HUES64 (cell line): Measurements from ENCODE around the gene RNF31.
A peak's percentile ranks its signal among the peaks of the same experiment; 100 is the strongest.

Experiments
- H3K27ac ChIP-seq: 2 replicates; pipeline ENCODE4 v1.7.0; 2013; ENCODE audit warnings: low read depth, low read length, inconsistent platforms
- H3K27me3 ChIP-seq: 2 replicates; pipeline ENCODE4 v1.6.1; 2013; ENCODE audit warnings: mild to moderate bottlenecking, low read length; ENCODE audit not compliant: insufficient read depth
- H3K36me3 ChIP-seq: 2 replicates; pipeline ENCODE4 v1.6.1; 2013; ENCODE audit warnings: mild to moderate bottlenecking, low read length; ENCODE audit not compliant: insufficient read depth
- H3K4me1 ChIP-seq: 2 replicates; pipeline ENCODE4 v1.6.1; 2013; ENCODE audit warnings: mild to moderate bottlenecking, low read length, moderate library complexity; ENCODE audit not compliant: insufficient read depth
- H3K4me3 ChIP-seq: 2 replicates; pipeline ENCODE4 v1.5.1; 2013; ENCODE audit warnings: mild to moderate bottlenecking, low read length, moderate library complexity
- H3K9ac ChIP-seq: 2 replicates; pipeline ENCODE4 v1.6.1; 2013; ENCODE audit warnings: mild to moderate bottlenecking, low read depth, low read length
- H3K9me3 ChIP-seq: 2 replicates; pipeline ENCODE4 v1.6.1; 2013; ENCODE audit warnings: low read depth, low read length; ENCODE audit not compliant: insufficient read depth
- WGBS: fragments of 150-250, 120-280 bp; methylation state at CpG from one replicate; pipeline ENCODE4 v1.1.7; 2013; ENCODE audit warnings: missing lambda C conversion rate; 5-methylcytosine and 5-hydroxymethylcytosine counted together

Gene RNF31

GRCh38 chr14:24150993-24151392 is 3.7 kb downstream of the RNF31 start:
- peaks cover 65% of the 10 kb centered on the region for H3K36me3 ChIP-seq
- H3K27ac ChIP-seq: no peak overlapping the region

GRCh38 chr14:24151404-24152080 is 4.2 kb downstream of the RNF31 start:
- Histone ChIP-seq H3K27ac (no peak overlapping the region), H3K4me3 (no peak overlapping the region), H3K27me3 (no peaks in the 10 kb centered on the region), H3K9ac (no peak overlapping the region), H3K36me3 (peaks cover 70% of the 10 kb centered on the region), H3K4me1 (peaks cover 4% of the 10 kb centered on the region; the same call in 1 of the 2 replicates), H3K9me3 (no peaks in the 10 kb centered on the region)
- 95% methylated on average over 16 of the region's 16 CpGs for WGBS

More at GRCh38 chr14:24150993-24151392, 3.7 kb downstream of the RNF31 start:
- 94% methylated on average over 8 of the region's 9 CpGs for WGBS
- Histone ChIP-seq H3K27me3 (no peaks in the 10 kb centered on the region), H3K9me3 (no peaks in the 10 kb centered on the region), H3K4me1 (peaks cover 4% of the 10 kb centered on the region; the same call in 1 of the 2 replicates), H3K9ac (no peak overlapping the region), H3K4me3 (no peak overlapping the region)

- Histone ChIP-seq H3K27me3 (no peaks in the 10 kb centered on the region), H3K9me3 (no peaks in the 10 kb centered on the region), H3K4me1 (no peaks in the 10 kb centered on the region), H3K9ac (no peak overlapping the region), H3K4me3 (no peak overlapping the region), H3K27ac (no peak overlapping the region), H3K36me3 (peaks cover 82% of the 10 kb centered on the region)
- WGBS: 98% methylated on average over 10 of the region's 10 CpGs
Observed at GRCh38 chr14:24155100-24155499, 7.8 kb downstream of the RNF31 start.

GRCh38 chr14:24156840-24157239 is 9.5 kb downstream of the RNF31 start:
- H3K9me3 ChIP-seq: no peaks in the 10 kb centered on the region
- peaks cover 3% of the 10 kb centered on the region; the same call in 1 of the 2 replicates for H3K4me1 ChIP-seq
- peaks cover 72% of the 10 kb centered on the region for H3K36me3 ChIP-seq
- H3K9ac ChIP-seq: no peak overlapping the region
- no peak overlapping the region for H3K4me3 ChIP-seq
- H3K27me3 ChIP-seq: no peaks in the 10 kb centered on the region
- 88% methylated on average over 1 of the region's 1 CpG for WGBS
- H3K27ac ChIP-seq: no peak overlapping the region

- peaks cover 3% of the 10 kb centered on the region; the same call in 1 of the 2 replicates for H3K4me1 ChIP-seq
- peaks cover 67% of the 10 kb centered on the region for H3K36me3 ChIP-seq
- no peak overlapping the region for H3K9ac ChIP-seq
- H3K27ac ChIP-seq: no peak overlapping the region
- no peaks in the 10 kb centered on the region for H3K27me3 ChIP-seq
- WGBS: 96% methylated on average over 12 of the region's 12 CpGs
- no peak overlapping the region for H3K4me3 ChIP-seq
- H3K9me3 ChIP-seq: no peaks in the 10 kb centered on the region
Observed at GRCh38 chr14:24157331-24157730, 10.0 kb downstream of the RNF31 start.

- H3K4me1 ChIP-seq: peaks cover 3% of the 10 kb centered on the region; the same call in 1 of the 2 replicates
- no peak overlapping the region for H3K4me3 ChIP-seq
- 94% methylated on average over 11 of the region's 11 CpGs for WGBS
- H3K9ac ChIP-seq: no peak overlapping the region
- no peak overlapping the region for H3K27ac ChIP-seq
- H3K9me3 ChIP-seq: no peaks in the 10 kb centered on the region
- no peaks in the 10 kb centered on the region for H3K27me3 ChIP-seq
- H3K36me3 ChIP-seq: peaks cover 70% of the 10 kb centered on the region
Observed at GRCh38 chr14:24159777-24160498, 12.6 kb downstream of the RNF31 start.

GRCh38 chr14:24160499-24160849 is 13.2 kb downstream of the RNF31 start:
- Histone ChIP-seq H3K4me3 (no peak overlapping the region), H3K27ac (no peak overlapping the region; the same call in 1 of the 2 replicates), H3K4me1 (peaks cover 3% of the 10 kb centered on the region; the same call in 1 of the 2 replicates), H3K9ac (no peak overlapping the region), H3K36me3 (peaks cover 70% of the 10 kb centered on the region), H3K9me3 (no peaks in the 10 kb centered on the region), H3K27me3 (no peaks in the 10 kb centered on the region)
- WGBS: 93% methylated on average over 4 of the region's 4 CpGs

- peak within 1 kb of the TSS; percentile 62; the same call in 1 of the 2 replicates for H3K9ac ChIP-seq
- WGBS: 21% methylated on average over 12 of the region's 12 CpGs
- H3K4me3 ChIP-seq: peak within 1 kb of the TSS; percentile 58
- H3K9me3 ChIP-seq: no peaks in the 10 kb centered on the region
- peak within 1 kb of the TSS; percentile 19; the same call in 1 of the 2 replicates for H3K27ac ChIP-seq
- H3K4me1 ChIP-seq: peaks cover 3% of the 10 kb centered on the region; the same call in 1 of the 2 replicates
- H3K27me3 ChIP-seq: no peaks in the 10 kb centered on the region
- peaks cover 70% of the 10 kb centered on the region for H3K36me3 ChIP-seq
Observed at GRCh38 chr14:24160850-24161804, 13.8 kb downstream of the RNF31 start, which contains the start of gene IRF9. Gene IRF9, plus strand, starts transcription at chr14:24161265. Its CDS starts 880 bp downstream, at chr14:24162145.

- Histone ChIP-seq H3K9ac (no peak overlapping the region), H3K27me3 (no peaks in the 10 kb centered on the region), H3K4me1 (peaks cover 3% of the 10 kb centered on the region; the same call in 1 of the 2 replicates), H3K27ac (no peak overlapping the region), H3K9me3 (no peaks in the 10 kb centered on the region), H3K4me3 (0 out of 2 replicates have a peak overlapping the region, but pooled peaks have one; percentile 58), H3K36me3 (peaks cover 66% of the 10 kb centered on the region)
- WGBS: 95% methylated on average over 8 of the region's 8 CpGs
Observed at GRCh38 chr14:24162093-24162492, 14.8 kb downstream of the RNF31 start.

- 94% methylated on average over 14 of the region's 14 CpGs for WGBS
- peaks cover 3% of the 10 kb centered on the region; the same call in 1 of the 2 replicates for H3K4me1 ChIP-seq
- no peak overlapping the region for H3K27ac ChIP-seq
- H3K9ac ChIP-seq: no peak overlapping the region
- no peaks in the 10 kb centered on the region for H3K27me3 ChIP-seq
- H3K4me3 ChIP-seq: no peak overlapping the region
- H3K9me3 ChIP-seq: no peaks in the 10 kb centered on the region
- peaks cover 48% of the 10 kb centered on the region for H3K36me3 ChIP-seq
Observed at GRCh38 chr14:24164518-24164991, 17.3 kb downstream of the RNF31 start.
